ENCODE measurements around the gene YAF2.

DNA sequence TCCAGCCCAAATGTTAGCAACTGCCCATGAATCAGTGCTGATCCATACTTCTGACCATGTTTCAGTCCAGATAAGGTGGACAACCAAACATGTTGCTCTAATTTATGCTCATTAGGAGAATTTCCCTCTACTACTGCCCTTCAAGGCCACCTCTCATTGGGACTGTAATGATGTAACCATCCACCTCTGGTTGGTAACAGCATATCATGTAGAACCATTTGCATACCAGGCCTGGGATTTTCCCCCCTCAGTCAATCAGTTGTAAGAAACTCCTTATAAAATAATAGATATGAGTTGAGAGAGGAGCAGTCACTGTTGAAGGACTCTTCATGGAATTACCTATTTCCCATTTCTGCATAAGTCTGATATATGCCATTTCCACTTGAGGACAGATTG, 17.8 kb upstream of the YAF2 start:
- TF ChIP-seq EZH2 (IDR thresholded peaks at IDR 0.05) (no peak), POLR2AphosphoS5 (IDR thresholded peaks at IDR 0.05; ENCODE audit: borderline replicate concordance, low read depth, low read length) (no peak)
